Rectal smooth muscle tissue (tissue), 1 donor: ENCODE results near the gene SPATA13.

Source experiments
- H3K27ac ChIP-seq: one replicate; pipeline ENCODE4 v1.7.0; 2013; ENCODE audit warnings: low read depth, low read length, inconsistent platforms
- H3K27me3 ChIP-seq: one replicate; pipeline ENCODE4 v1.7.0; 2013; ENCODE audit warnings: low read length; ENCODE audit not compliant: control insufficient read depth, insufficient read depth
- H3K36me3 ChIP-seq: one replicate; pipeline ENCODE4 v1.7.0; 2013; ENCODE audit warnings: low read length; ENCODE audit not compliant: control insufficient read depth, insufficient read depth
- H3K4me1 ChIP-seq: one replicate; pipeline ENCODE4 v1.7.0; 2013; ENCODE audit warnings: low read length; ENCODE audit not compliant: control insufficient read depth, insufficient read depth
- H3K4me3 ChIP-seq: one replicate; pipeline ENCODE4 v1.7.0; 2013; ENCODE audit warnings: low read length
- H3K9ac ChIP-seq: one replicate; pipeline ENCODE4 v1.7.0; 2013; ENCODE audit warnings: low read length

The SPATA13 gene

GRCh38 chr13:24288870-24289269 lies 128.3 kb downstream of the SPATA13 start:
- Histone ChIP-seq H3K4me3 (no peak overlapping the region), H3K9ac (no peak overlapping the region), H3K36me3 (peaks cover 12% of the 10 kb centered on the region), H3K27me3 (no peaks in the 10 kb centered on the region), H3K4me1 (no peaks in the 10 kb centered on the region), H3K27ac (no peak overlapping the region)

- no peaks in the 10 kb centered on the region for H3K4me1 ChIP-seq
- no peak overlapping the region for H3K27ac ChIP-seq
- H3K4me3 ChIP-seq, result no peak overlapping the region
- peaks cover 16% of the 10 kb centered on the region for H3K36me3 ChIP-seq
- no peak overlapping the region for H3K9ac ChIP-seq
- H3K27me3 ChIP-seq, result no peaks in the 10 kb centered on the region
These were observed 129.9 kb downstream of the SPATA13 start for GRCh38 chr13:24290280-24290932.

DNA sequence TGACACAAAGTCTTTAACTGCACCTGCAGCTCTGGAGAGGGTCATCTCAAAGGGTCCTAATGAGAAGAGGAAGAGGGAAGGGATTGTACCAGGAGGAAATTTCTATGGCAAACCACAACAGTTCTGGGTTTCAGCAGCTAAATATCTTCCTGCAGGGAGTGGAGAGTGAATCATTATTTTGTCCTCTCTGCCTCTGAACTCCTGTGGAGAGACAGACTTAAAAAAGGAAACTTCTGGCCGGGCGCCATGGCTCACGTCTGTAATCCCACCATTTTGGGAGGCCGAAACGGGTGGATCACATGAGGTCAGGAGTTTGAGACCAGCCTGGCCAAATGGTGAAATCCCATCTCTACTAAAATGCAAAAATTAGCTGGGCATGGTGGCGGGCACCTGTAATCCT lies 132.0 kb downstream of the SPATA13 start:
- Histone ChIP-seq H3K4me1 (no peaks in the 10 kb centered on the region), H3K27me3 (no peaks in the 10 kb centered on the region), H3K9ac (no peak overlapping the region), H3K27ac (no peak overlapping the region), H3K36me3 (peaks cover 22% of the 10 kb centered on the region), H3K4me3 (no peak overlapping the region)

GRCh38 chr13:24293746-24294145 lies 133.2 kb downstream of the SPATA13 start:
- no peak overlapping the region for H3K27ac ChIP-seq

DNA sequence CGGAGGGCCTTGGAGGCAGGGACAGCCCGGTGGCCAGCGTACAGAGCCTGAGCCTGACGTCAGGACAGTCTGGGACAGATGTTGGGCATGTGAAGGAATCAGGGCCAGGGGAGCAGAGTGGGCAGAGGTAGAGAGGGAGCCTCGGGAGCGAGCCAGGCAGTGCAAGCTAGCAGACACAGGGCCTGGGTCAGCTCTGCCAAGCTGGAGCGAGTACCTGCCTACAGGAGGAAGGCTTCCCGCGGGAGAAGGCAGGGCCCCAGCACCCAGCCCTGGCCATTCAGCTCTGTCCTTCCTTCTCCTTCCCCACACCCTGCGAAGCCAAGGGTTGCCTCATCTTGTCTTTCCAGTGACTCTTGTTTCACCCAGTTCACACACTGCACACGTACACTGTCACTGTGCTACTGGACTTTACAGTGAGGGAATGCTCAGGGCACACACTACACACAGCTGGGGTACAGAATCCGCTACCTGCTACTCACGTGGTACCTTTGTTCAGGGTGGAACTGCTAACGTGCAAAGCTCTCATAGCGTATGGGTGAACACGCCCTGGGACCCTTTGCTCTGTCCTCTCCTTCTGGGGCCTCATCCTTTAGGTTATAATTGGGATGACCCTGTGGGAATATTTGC lies 139.1 kb downstream of the SPATA13 start:
- Histone ChIP-seq H3K9ac (no peak overlapping the region), H3K27me3 (no peaks in the 10 kb centered on the region), H3K36me3 (peaks cover 30% of the 10 kb centered on the region), H3K4me3 (no peak overlapping the region), H3K4me1 (peaks cover 2% of the 10 kb centered on the region), H3K27ac (no peak overlapping the region)

More at GRCh38 chr13:24293746-24294145, 133.2 kb downstream of the SPATA13 start:
- Histone ChIP-seq H3K9ac (no peak overlapping the region), H3K27me3 (no peaks in the 10 kb centered on the region), H3K36me3 (peaks cover 25% of the 10 kb centered on the region), H3K4me3 (no peak overlapping the region), H3K4me1 (no peaks in the 10 kb centered on the region)

GRCh38 chr13:24301434-24301833 lies 140.9 kb downstream of the SPATA13 start:
- H3K4me3 ChIP-seq, result no peak overlapping the region
- peaks cover 25% of the 10 kb centered on the region for H3K36me3 ChIP-seq
- H3K4me1 ChIP-seq, result peaks cover 2% of the 10 kb centered on the region
- no peaks in the 10 kb centered on the region for H3K27me3 ChIP-seq
- H3K27ac ChIP-seq, result no peak overlapping the region
- no peak overlapping the region for H3K9ac ChIP-seq

DNA sequence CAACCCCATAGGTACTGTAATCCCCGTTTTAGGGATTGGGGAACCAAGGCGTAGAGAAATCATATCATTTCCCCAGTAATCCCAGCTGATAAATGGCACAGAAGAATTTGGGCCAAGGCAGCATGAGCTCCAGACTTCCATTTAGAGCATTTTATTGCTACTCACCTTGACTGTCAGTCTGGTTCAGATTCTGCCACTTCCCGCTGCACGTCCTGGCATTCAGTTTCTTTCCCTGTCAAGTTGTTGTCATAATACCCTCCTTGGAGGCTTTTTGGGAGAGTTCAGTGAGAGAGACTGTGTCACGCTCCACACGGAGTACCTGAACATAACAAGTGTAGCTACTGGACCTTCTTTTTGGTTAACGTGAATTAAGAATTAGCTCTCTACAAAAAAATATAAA lies 141.4 kb downstream of the SPATA13 start:
- Histone ChIP-seq H3K36me3 (peaks cover 25% of the 10 kb centered on the region), H3K4me1 (peaks cover 2% of the 10 kb centered on the region), H3K4me3 (no peak overlapping the region), H3K27me3 (no peaks in the 10 kb centered on the region), H3K27ac (no peak overlapping the region), H3K9ac (no peak overlapping the region)

DNA sequence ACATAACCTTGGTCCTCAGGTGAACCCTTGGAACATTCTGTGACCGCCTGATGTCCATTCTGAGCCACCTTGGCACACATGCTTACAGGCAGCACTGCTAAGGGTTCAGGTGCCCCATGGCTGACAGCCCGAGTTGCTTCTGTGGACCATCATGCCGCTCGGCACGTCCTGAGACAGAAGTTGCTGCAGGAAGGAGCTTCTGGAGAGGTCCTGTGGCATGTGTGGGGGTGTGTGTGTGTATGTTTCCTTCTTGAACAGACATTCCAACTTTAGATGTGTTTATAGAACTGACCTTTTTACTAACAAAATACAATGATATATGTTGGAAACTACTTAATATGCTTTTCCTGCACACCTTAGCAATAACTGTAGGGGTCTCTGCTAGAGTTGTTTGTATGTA lies 144.1 kb downstream of the SPATA13 start:
- Histone ChIP-seq H3K36me3 (peaks cover 19% of the 10 kb centered on the region), H3K9ac (no peak overlapping the region), H3K4me3 (no peak overlapping the region), H3K4me1 (peaks cover 2% of the 10 kb centered on the region), H3K27ac (no peak overlapping the region), H3K27me3 (no peaks in the 10 kb centered on the region)

GRCh38 chr13:24306632-24307031 lies 146.1 kb downstream of the SPATA13 start:
- peaks cover 2% of the 10 kb centered on the region for H3K4me1 ChIP-seq
- peaks cover 10% of the 10 kb centered on the region for H3K36me3 ChIP-seq
- H3K9ac ChIP-seq, result no peak overlapping the region
- H3K4me3 ChIP-seq, result no peak overlapping the region
- H3K27me3 ChIP-seq, result no peaks in the 10 kb centered on the region
- H3K27ac ChIP-seq, result no peak overlapping the region

GRCh38 chr13:24307211-24308067 lies 146.9 kb downstream of the SPATA13 start:
- Histone ChIP-seq H3K36me3 (peaks cover 10% of the 10 kb centered on the region), H3K4me1 (peaks cover 2% of the 10 kb centered on the region), H3K4me3 (no peak overlapping the region), H3K9ac (no peak overlapping the region), H3K27ac (no peak overlapping the region), H3K27me3 (no peaks in the 10 kb centered on the region)

DNA sequence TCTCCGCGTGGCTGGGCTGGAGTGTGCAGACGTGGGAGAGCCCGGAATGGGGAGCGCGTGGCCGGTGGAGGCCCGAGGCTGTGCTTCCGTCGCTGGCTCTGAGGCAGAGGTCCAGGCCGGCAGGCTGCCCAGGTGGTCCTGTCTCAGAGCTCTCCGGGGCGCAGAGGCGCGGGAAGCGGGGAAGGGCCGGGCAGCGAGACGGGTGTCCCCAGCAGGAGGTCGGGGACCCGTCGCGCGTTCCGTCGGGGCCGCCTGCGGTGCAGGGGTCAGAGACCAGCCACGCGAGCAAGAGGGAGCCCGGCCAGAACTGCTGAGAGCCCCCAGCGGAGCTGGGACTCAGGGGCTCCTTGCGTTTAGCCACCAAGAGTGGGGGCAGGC lies 147.5 kb downstream of the SPATA13 start:
- Histone ChIP-seq H3K4me1 (peaks cover 2% of the 10 kb centered on the region), H3K36me3 (peaks cover 6% of the 10 kb centered on the region), H3K27me3 (no peaks in the 10 kb centered on the region), H3K27ac (no peak overlapping the region), H3K4me3 (no peak overlapping the region), H3K9ac (no peak overlapping the region)

GRCh38 chr13:24308488-24309020 lies 148.0 kb downstream of the SPATA13 start:
- no peaks in the 10 kb centered on the region for H3K27me3 ChIP-seq
- peaks cover 3% of the 10 kb centered on the region for H3K36me3 ChIP-seq
- H3K4me3 ChIP-seq, result no peak overlapping the region
- no peak overlapping the region for H3K9ac ChIP-seq
- H3K27ac ChIP-seq, result no peak overlapping the region
- peaks cover 2% of the 10 kb centered on the region for H3K4me1 ChIP-seq
